ENCODE results near the gene ANLN.

GRCh38 chr7:36355490-36355889 is 34.2 kb upstream of the ANLN start:
- TF ChIP-seq CTCF (IDR thresholded peaks at IDR 0.05) = no peak
- no peak for TF ChIP-seq POLR2A (IDR thresholded peaks at IDR 0.05)
